ENCODE results near the gene BOD1L1. TPM values are rescaled to one million over a fixed set of nuclear protein-coding genes. Genes with fewer than 3 reads are reported as not detected.
A peak's percentile ranks its signal among the peaks of the same experiment; 100 is the strongest.

Gene BOD1L1
- total RNA-seq, 2 donors from 2014 or later = 16.2 to 20.0 TPM

- DNase-seq (ENCODE audit: low spot score) = no peak
- TF ChIP-seq, protein P1, sequence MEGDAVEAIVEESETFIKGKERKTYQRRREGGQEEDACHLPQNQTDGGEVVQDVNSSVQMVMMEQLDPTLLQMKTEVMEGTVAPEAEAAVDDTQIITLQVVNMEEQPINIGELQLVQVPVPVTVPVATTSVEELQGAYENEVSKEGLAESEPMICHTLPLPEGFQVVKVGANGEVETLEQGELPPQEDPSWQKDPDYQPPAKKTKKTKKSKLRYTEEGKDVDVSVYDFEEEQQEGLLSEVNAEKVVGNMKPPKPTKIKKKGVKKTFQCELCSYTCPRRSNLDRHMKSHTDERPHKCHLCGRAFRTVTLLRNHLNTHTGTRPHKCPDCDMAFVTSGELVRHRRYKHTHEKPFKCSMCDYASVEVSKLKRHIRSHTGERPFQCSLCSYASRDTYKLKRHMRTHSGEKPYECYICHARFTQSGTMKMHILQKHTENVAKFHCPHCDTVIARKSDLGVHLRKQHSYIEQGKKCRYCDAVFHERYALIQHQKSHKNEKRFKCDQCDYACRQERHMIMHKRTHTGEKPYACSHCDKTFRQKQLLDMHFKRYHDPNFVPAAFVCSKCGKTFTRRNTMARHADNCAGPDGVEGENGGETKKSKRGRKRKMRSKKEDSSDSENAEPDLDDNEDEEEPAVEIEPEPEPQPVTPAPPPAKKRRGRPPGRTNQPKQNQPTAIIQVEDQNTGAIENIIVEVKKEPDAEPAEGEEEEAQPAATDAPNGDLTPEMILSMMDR (IDR thresholded peaks at IDR 0.05) = no peak
- Histone ChIP-seq H3K27ac (no peak overlapping the region), H3K9me3 (no peaks in the 10 kb centered on the region), H3K4me1 (peaks cover 0 to 2% of the 10 kb centered on the region in 2 donors), H3K4me3 (no peak overlapping the region), H3K27me3 (no peaks in the 10 kb centered on the region), H3K36me3 (no peaks in the 10 kb centered on the region)
Observed at GRCh38 chr4:13659341-13660070, 32.0 kb upstream of the BOD1L1 start.

DNA sequence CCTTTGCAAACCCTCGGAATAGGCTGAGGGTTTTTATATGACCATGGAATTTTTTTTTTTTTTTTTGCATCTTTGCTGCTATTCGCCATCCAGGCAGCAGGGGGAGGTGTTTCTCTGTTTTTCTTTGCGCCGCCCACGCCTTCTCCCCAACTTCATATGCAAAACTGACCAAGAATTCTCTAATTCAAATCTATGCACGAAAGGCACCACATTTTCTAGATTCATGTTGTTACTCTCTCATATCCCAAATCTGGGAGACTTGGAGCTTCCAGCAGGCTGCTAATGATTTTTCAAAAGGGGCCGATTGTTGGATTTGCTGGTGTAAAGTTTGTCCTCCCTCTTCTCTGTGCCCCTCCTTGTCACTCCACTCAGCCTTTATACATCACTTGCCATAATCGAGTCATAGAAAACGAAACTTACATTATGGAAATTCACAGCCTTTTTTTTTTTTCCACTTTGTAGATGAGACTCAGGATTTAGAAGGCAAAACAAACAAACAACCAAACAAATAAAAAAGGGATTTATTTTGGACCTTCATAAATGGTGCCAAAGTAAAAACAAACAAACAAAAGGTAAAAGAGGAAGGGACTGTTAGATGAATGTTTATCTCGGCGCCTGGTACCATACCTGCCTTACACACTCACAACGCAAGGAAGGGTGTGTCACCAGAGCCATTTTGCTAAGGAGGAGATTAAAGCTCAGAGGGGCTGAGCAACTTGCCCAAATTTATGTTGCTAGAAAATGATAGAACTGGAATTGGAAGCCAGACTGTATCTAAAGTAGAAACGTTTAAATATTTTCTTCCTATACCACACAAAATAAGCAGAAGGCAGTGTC lies 29.3 kb upstream of the BOD1L1 start:
- H3K36me3 ChIP-seq = no peaks in the 10 kb centered on the region
- peaks cover 0 to 6% of the 10 kb centered on the region in 2 donors for H3K4me1 ChIP-seq
- peak overlapping the region in 1 of 2 donors; percentile 19 for H3K4me3 ChIP-seq
- H3K9me3 ChIP-seq = no peaks in the 10 kb centered on the region
- H3K27me3 ChIP-seq = no peaks in the 10 kb centered on the region
- DNase-seq (ENCODE audit: low spot score) = no peak
- no peak overlapping the region for H3K27ac ChIP-seq
- TF ChIP-seq, protein P1 (IDR thresholded peaks at IDR 0.05) = peak; percentile 60 to 84

GRCh38 chr4:13654162-13654797 lies 26.8 kb upstream of the BOD1L1 start:
- H3K4me3 ChIP-seq = peak overlapping the region; percentile 42 to 45
- H3K9me3 ChIP-seq = no peaks in the 10 kb centered on the region
- peak; percentile 77 for DNase-seq (ENCODE audit: low spot score)
- H3K27me3 ChIP-seq = no peaks in the 10 kb centered on the region
- no peak overlapping the region for H3K27ac ChIP-seq
- H3K4me1 ChIP-seq = peaks cover 0 to 6% of the 10 kb centered on the region in 2 donors
- TF ChIP-seq, protein P1 (IDR thresholded peaks at IDR 0.05) = peak; percentile 73 to 90
- no peaks in the 10 kb centered on the region for H3K36me3 ChIP-seq

- TF ChIP-seq, protein P1 (IDR thresholded peaks at IDR 0.05) = no peak
- peak overlapping the region in 1 of 2 donors; percentile 45 for H3K4me3 ChIP-seq
- H3K36me3 ChIP-seq = no peaks in the 10 kb centered on the region
- no peak for DNase-seq (ENCODE audit: low spot score)
- no peaks in the 10 kb centered on the region for H3K27me3 ChIP-seq
- peaks cover 0 to 6% of the 10 kb centered on the region in 2 donors for H3K4me1 ChIP-seq
- no peaks in the 10 kb centered on the region for H3K9me3 ChIP-seq
- no peak overlapping the region for H3K27ac ChIP-seq
Observed at GRCh38 chr4:13653766-13654161, 26.2 kb upstream of the BOD1L1 start.

DNA sequence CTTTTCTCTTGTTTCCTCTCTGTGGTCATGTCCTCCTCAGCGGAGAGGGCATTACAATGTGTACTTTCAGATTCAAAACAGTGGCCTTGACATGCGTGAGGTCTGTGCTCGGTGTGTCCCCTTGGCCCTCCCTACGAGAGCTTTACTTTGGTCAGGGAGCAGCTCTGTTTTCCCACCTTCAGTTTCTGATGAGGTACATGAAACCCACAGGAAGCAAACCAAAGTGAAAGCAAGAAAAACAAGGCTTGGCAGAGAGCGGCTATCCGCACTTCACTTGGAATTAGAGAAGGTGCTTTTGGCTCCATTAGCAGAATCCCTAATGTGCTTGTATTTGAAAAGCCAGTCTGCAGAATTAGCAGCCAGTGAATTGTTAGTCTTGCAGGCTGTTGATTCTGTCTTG lies 19.5 kb upstream of the BOD1L1 start:
- no peak overlapping the region for H3K27ac ChIP-seq
- H3K36me3 ChIP-seq = no peaks in the 10 kb centered on the region
- no peaks in the 10 kb centered on the region for H3K9me3 ChIP-seq
- no peak overlapping the region for H3K4me3 ChIP-seq
- TF ChIP-seq, protein P1 (IDR thresholded peaks at IDR 0.05) = no peak
- no peak for DNase-seq (ENCODE audit: low spot score)
- peaks cover 0 to 7% of the 10 kb centered on the region in 2 donors for H3K4me1 ChIP-seq
- no peaks in the 10 kb centered on the region for H3K27me3 ChIP-seq

All from right atrium auricular region (tissue), 2 donors.